GM12878 (cell line): Measurements from ENCODE around the gene ALDH3B2.

ENCODE experiments used
- CEBPB ChIP-seq, 2 experiments: fragments of 150-350 bp in 1 of 2; IDR thresholded peaks; 2 replicates each; pipeline ENCODE4 v1.6.1; 2012 to 2014; ENCODE audit warnings: low read depth in 2 of 2, low read length in 2 of 2, borderline replicate concordance in 1 of 2, inconsistent platforms in 1 of 2
- GATAD2B ChIP-seq: fragments of 450-650 bp; conservative IDR thresholded peaks from 2 replicates; pipeline ENCODE4 v1.6.1; 2017; ENCODE audit warnings: low read depth, mild to moderate bottlenecking, moderate library complexity
- POLR2A ChIP-seq: IDR thresholded peaks from 2 replicates; pipeline ENCODE4 v1.6.1; 2011; ENCODE audit warnings: low read depth, mild to moderate bottlenecking, low read length
- POLR2AphosphoS5 ChIP-seq: IDR thresholded peaks from 2 replicates; pipeline ENCODE4 v1.6.1; 2011; ENCODE audit warnings: mild to moderate bottlenecking, low read length, inconsistent platforms
- SP1 ChIP-seq: IDR thresholded peaks from one replicate; pipeline ENCODE4 v1.6.1; 2011; ENCODE audit warnings: low read depth, low read length
- STAT3 ChIP-seq: IDR thresholded peaks from 2 replicates; pipeline ENCODE4 v1.6.1; 2011; ENCODE audit warnings: low read depth, low read length, improper control_type of control experiment
- YY1 ChIP-seq: IDR thresholded peaks from 2 replicates; pipeline ENCODE4 v1.6.1; 2011; ENCODE audit warnings: low read depth, mild to moderate bottlenecking, low read length
- TF ChIP-seq, protein P1 (sequence below): IDR thresholded peaks from 2 replicates; pipeline ENCODE4 v1.6.1; 2011; ENCODE audit warnings: low read depth, mild to moderate bottlenecking, low read length, moderate library complexity, borderline replicate concordance; ENCODE audit errors: extremely low read depth
- TF ChIP-seq, protein P2 (sequence below): fragments of 450-650 bp; IDR thresholded peaks from 2 replicates; pipeline ENCODE4 v1.6.1; 2016; ENCODE audit warnings: mild to moderate bottlenecking, moderate library complexity, borderline replicate concordance
- TF ChIP-seq, protein P3 (sequence below), 3 experiments: IDR thresholded peaks in 2 of 3; conservative IDR thresholded peaks in 1 of 3; 2 replicates each; pipeline ENCODE4 v1.5.1; 2011; ENCODE audit warnings: low read depth in 3 of 3, low read length in 3 of 3, mild to moderate bottlenecking in 3 of 3, control low read depth in 2 of 3, moderate library complexity in 2 of 3, inconsistent platforms in 1 of 3, mixed read lengths in 1 of 3; ENCODE audit not compliant: control insufficient read depth in 2 of 3, insufficient read depth in 1 of 3; ENCODE audit errors: extremely low read depth in 1 of 3
- TF ChIP-seq, protein P4 (sequence below): IDR thresholded peaks from 2 replicates; pipeline ENCODE4 v1.6.1; 2012; ENCODE audit warnings: low read depth, low read length, improper control_type of control experiment

DNA sequence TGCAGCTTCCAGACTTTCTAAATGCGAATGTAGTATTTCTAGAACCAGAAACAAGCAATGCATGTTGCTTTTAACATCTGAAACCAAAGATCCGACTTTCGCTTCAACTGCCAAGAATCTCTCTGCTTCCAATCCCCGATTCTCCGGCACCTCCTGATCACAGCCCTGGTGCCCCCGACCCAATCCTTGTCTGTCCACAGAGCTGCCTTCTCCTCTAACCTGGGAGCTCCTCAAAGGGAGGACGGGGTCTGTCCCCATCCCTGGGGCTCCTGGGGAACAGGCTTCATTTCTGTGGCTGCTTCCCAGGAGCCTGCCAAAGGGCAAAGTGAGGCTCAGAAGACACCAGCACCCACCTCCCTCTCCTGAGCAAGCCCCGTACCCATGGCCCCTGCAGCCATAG lies 521 bp downstream of the ALDH3B2 start:
- no peak for TF ChIP-seq SP1
- TF ChIP-seq STAT3: no peak
- TF ChIP-seq YY1: no peak
- TF ChIP-seq, protein P1, sequence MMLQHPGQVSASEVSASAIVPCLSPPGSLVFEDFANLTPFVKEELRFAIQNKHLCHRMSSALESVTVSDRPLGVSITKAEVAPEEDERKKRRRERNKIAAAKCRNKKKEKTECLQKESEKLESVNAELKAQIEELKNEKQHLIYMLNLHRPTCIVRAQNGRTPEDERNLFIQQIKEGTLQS: no peak
- TF ChIP-seq, protein P2, sequence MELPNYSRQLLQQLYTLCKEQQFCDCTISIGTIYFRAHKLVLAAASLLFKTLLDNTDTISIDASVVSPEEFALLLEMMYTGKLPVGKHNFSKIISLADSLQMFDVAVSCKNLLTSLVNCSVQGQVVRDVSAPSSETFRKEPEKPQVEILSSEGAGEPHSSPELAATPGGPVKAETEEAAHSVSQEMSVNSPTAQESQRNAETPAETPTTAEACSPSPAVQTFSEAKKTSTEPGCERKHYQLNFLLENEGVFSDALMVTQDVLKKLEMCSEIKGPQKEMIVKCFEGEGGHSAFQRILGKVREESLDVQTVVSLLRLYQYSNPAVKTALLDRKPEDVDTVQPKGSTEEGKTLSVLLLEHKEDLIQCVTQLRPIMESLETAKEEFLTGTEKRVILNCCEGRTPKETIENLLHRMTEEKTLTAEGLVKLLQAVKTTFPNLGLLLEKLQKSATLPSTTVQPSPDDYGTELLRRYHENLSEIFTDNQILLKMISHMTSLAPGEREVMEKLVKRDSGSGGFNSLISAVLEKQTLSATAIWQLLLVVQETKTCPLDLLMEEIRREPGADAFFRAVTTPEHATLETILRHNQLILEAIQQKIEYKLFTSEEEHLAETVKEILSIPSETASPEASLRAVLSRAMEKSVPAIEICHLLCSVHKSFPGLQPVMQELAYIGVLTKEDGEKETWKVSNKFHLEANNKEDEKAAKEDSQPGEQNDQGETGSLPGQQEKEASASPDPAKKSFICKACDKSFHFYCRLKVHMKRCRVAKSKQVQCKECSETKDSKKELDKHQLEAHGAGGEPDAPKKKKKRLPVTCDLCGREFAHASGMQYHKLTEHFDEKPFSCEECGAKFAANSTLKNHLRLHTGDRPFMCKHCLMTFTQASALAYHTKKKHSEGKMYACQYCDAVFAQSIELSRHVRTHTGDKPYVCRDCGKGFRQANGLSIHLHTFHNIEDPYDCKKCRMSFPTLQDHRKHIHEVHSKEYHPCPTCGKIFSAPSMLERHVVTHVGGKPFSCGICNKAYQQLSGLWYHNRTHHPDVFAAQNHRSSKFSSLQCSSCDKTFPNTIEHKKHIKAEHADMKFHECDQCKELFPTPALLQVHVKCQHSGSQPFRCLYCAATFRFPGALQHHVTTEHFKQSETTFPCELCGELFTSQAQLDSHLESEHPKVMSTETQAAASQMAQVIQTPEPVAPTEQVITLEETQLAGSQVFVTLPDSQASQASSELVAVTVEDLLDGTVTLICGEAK: no peak
- TF ChIP-seq, protein P3, sequence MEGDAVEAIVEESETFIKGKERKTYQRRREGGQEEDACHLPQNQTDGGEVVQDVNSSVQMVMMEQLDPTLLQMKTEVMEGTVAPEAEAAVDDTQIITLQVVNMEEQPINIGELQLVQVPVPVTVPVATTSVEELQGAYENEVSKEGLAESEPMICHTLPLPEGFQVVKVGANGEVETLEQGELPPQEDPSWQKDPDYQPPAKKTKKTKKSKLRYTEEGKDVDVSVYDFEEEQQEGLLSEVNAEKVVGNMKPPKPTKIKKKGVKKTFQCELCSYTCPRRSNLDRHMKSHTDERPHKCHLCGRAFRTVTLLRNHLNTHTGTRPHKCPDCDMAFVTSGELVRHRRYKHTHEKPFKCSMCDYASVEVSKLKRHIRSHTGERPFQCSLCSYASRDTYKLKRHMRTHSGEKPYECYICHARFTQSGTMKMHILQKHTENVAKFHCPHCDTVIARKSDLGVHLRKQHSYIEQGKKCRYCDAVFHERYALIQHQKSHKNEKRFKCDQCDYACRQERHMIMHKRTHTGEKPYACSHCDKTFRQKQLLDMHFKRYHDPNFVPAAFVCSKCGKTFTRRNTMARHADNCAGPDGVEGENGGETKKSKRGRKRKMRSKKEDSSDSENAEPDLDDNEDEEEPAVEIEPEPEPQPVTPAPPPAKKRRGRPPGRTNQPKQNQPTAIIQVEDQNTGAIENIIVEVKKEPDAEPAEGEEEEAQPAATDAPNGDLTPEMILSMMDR (IDR thresholded peaks at IDR 0.05 in 2 of 3, conservative IDR thresholded peaks at IDR 0.05 in 1 of 3; ENCODE audit: control insufficient read depth in 2 of 3, extremely low read depth in 1 of 3, insufficient read depth in 1 of 3, low read depth in 3 of 3, low read length in 3 of 3): no peak
- TF ChIP-seq POLR2AphosphoS5: no peak
- TF ChIP-seq CEBPB (IDR thresholded peaks at IDR 0.05; ENCODE audit: borderline replicate concordance in 1 of 2, low read depth in 2 of 2, low read length in 2 of 2): no peak
- TF ChIP-seq, protein P4, sequence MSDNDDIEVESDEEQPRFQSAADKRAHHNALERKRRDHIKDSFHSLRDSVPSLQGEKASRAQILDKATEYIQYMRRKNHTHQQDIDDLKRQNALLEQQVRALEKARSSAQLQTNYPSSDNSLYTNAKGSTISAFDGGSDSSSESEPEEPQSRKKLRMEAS: no peak
- no peak for TF ChIP-seq GATAD2B
- TF ChIP-seq POLR2A: no peak
